Activated CD8-positive, alpha-beta memory T cell treated with anti-CD3 and anti-CD28 coated beads, Interleukin-2, amount 10 ng/mL, durations not matched to agents 7 days and 5 days (primary cell): ENCODE results near the gene THPO. TPM values are rescaled to one million over a fixed set of nuclear protein-coding genes. Genes with fewer than 3 reads are reported as not detected.

Source experiments
- ATAC-seq: fragments of 150-1000 bp; cut with Tn5 transposase; one replicate; pipeline ENCODE4 v1.10.0; 2021; ENCODE audit warnings: moderate library complexity
- CTCF ChIA-PET: fragments of 350-600 bp; sonication (Branson Sonifier 250); formaldehyde crosslinking; loops from one replicate; lab custom pipeline; 2021; ENCODE audit warnings: antibody characterized with exemption; lab: Charles Lee
- DNase-seq: peaks from one replicate; pipeline ENCODE4 v3.0.0-alpha.2; 2020
- H3K27ac Mint-ChIP-seq: one replicate; pipeline ENCODE4 v1.8.0; 2021; ENCODE audit warnings: mild to moderate bottlenecking, mixed read lengths
- H3K27me3 Mint-ChIP-seq: one replicate; pipeline ENCODE4 v1.8.0; 2021; ENCODE audit warnings: mixed read lengths
- H3K36me3 Mint-ChIP-seq: one replicate; pipeline ENCODE4 v1.8.0; 2021; ENCODE audit warnings: mild to moderate bottlenecking, mixed read lengths
- H3K4me1 Mint-ChIP-seq: one replicate; pipeline ENCODE4 v1.8.0; 2021; ENCODE audit warnings: mixed read lengths
- H3K4me3 Mint-ChIP-seq: one replicate; pipeline ENCODE4 v1.8.0; 2021; ENCODE audit warnings: mild to moderate bottlenecking, moderate library complexity, mixed read lengths
- H3K9me3 Mint-ChIP-seq: one replicate; pipeline ENCODE4 v1.8.0; 2022; ENCODE audit warnings: low read depth, mixed read lengths
- total RNA-seq, 2 experiments: library from RNA; stranded (reverse); gene quantifications; one replicate each; pipeline ENCODE4 v1.2.3, GENCODE V29; 2021

The THPO gene
- total RNA-seq, 2 experiments from 2014 or later = not detected

DNA sequence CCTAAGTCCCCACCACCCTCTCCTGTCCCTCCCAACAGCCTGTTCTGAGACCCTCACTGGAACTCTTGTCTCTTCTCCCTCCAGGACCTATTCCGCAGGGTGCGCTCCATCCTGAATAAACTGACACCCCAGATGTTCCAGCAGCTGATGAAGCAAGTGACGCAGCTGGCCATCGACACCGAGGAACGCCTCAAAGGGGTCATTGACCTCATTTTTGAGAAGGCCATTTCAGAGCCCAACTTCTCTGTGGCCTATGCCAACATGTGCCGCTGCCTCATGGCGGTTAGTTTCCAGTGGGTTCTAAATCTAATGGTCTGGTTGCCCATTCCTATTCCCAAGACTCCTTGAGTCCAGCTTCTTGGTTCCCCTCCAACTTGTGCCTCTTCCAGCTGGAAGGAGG lies 54.3 kb downstream of the THPO start:
- Mint-ChIP-seq H3K4me1 (peaks cover 9% of the 10 kb centered on the region), H3K27ac (no peak overlapping the region), H3K27me3 (no peaks in the 10 kb centered on the region), H3K9me3 (no peaks in the 10 kb centered on the region), H3K36me3 (peaks cover 75% of the 10 kb centered on the region), H3K4me3 (no peak overlapping the region)
- ATAC-seq (no peak), DNase-seq (no peak)
- CTCF ChIA-PET = no interaction called here

DNA sequence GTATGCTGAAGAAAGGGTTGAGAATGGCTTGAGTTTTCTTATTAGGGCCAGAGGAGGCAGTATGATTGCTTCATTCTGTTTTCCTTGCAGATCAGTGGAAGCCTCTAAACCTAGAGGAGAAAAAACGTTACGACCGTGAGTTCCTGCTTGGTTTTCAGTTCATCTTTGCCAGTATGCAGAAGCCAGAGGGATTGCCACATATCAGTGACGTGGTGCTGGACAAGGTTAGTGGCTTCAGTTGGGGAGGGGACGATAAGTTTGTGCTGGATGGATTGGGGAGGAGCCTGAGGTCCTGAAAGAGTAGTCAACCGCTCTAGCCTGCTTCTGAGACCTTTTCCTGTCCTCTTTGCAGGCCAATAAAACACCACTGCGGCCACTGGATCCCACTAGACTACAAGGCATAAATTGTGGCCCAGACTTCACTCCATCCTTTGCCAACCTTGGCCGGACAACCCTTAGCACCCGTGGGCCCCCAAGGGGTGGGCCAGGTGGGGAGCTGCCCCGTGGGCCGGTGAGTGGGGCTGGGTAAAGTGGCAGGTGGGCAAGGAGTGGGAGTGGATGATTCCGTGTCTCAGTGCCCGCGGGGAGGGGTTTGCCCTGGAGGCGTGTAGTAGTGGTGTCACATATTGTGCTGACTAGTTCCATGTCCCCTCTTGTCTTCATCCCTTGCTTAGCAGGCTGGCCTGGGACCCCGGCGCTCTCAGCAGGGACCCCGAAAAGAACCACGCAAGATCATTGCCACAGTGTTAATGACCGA lies 55.1 kb downstream of the THPO start:
- H3K4me1 Mint-ChIP-seq = peaks cover 12% of the 10 kb centered on the region
- no peaks in the 10 kb centered on the region for H3K27me3 Mint-ChIP-seq
- H3K4me3 Mint-ChIP-seq = no peak overlapping the region
- no peaks in the 10 kb centered on the region for H3K9me3 Mint-ChIP-seq
- peaks cover 72% of the 10 kb centered on the region for H3K36me3 Mint-ChIP-seq
- ATAC-seq (no peak), DNase-seq (no peak)
- no peak overlapping the region for H3K27ac Mint-ChIP-seq
- CTCF ChIA-PET = no interaction called here

Other genes with a start within 250 kb of the THPO start
- gene EIF2B5, start 242.8 kb downstream of the THPO start, total RNA-seq = 10 to 100 TPM; 52.2 to 61.6 TPM
- gene DVL3, start 222.8 kb downstream of the THPO start, total RNA-seq = 10 to 100 TPM; 42.6 to 44.2 TPM
- 100 to 1,000 TPM; 218 to 230 TPM for gene AP2M1, start 203.4 kb downstream of the THPO start, total RNA-seq
- 10 to 100 TPM; 57.6 to 60.2 TPM for gene ABCF3, start 192.0 kb downstream of the THPO start, total RNA-seq
- not detected for gene VWA5B2, start 148.6 kb downstream of the THPO start, total RNA-seq
- gene ALG3, start 129.2 kb downstream of the THPO start, total RNA-seq = 10 to 100 TPM; 38.7 to 48.2 TPM
- gene EEF1AKMT4, start 128.5 kb downstream of the THPO start, total RNA-seq = 1 to 10 TPM; 4.1 to 6.7 TPM
- gene CAMK2N2, start 116.7 kb downstream of the THPO start, total RNA-seq = under 1 TPM; 0.20 to 0.37 TPM
- gene ECE2, start 102.2 kb downstream of the THPO start, total RNA-seq = not detected
- 100 to 1,000 TPM; 193 to 258 TPM for gene PSMD2, start 79.0 kb downstream of the THPO start, total RNA-seq
- 100 to 1,000 TPM; 348 to 471 TPM for gene EIF4G1, start 63.6 kb downstream of the THPO start, total RNA-seq
- 1 to 10 TPM; 3.1 to 4.5 TPM for gene FAM131A, start 40.6 kb downstream of the THPO start, total RNA-seq
- gene CLCN2, start 16.6 kb downstream of the THPO start, total RNA-seq = 1 to 10 TPM; 3.4 to 4.1 TPM
- 100 to 1,000 TPM in 1 of 2 experiments, 10 to 100 TPM in 1; 84.3 to 104 TPM for gene POLR2H, start 16.5 kb downstream of the THPO start, total RNA-seq
- not detected for gene CHRD, start 1.8 kb upstream of the THPO start, total RNA-seq
- not detected for gene EPHB3, start 183.6 kb upstream of the THPO start, total RNA-seq